Keratinocyte (primary cell): ENCODE data around the gene ATP8B1. TPM values are rescaled to one million over a fixed set of nuclear protein-coding genes. Genes with fewer than 3 reads are reported as not detected.

Experiments used
- DNase-seq: peaks from one replicate; pipeline ENCODE4 v3.0.0-alpha.2; 2011; ENCODE audit warnings: low read depth, missing footprints, low spot score
- FAIRE-seq: peaks from 2 replicates; lab custom pipeline; 2011; peaks lifted over from hg19 to GRCh38; lab: Jason Lieb, UNC
- H2AFZ ChIP-seq: 2 replicates; pipeline ENCODE4 v1.6.0; 2012; ENCODE audit warnings: low read length, control low read depth, inconsistent platforms; ENCODE audit not compliant: control insufficient read depth
- H3K27ac ChIP-seq: 2 replicates; pipeline ENCODE4 v1.5.1; 2011; ENCODE audit warnings: low read length; ENCODE audit not compliant: control insufficient read depth, insufficient read depth
- H3K27me3 ChIP-seq: 3 replicates; pipeline ENCODE4 v1.6.0; 2011; ENCODE audit warnings: low read length; ENCODE audit not compliant: control insufficient read depth, insufficient read depth; ENCODE audit errors: extremely low read depth
- H3K36me3 ChIP-seq, 2 experiments: 2 replicates in 1 of 2; 3 replicates in 1 of 2; pipeline ENCODE4 v1.5.1; 2011; ENCODE audit warnings: low read length in 2 of 2, mild to moderate bottlenecking in 1 of 2; ENCODE audit not compliant: control insufficient read depth in 2 of 2, insufficient read depth in 2 of 2; ENCODE audit errors: extremely low read depth in 1 of 2
- H3K4me1 ChIP-seq: 3 replicates; pipeline ENCODE4 v1.5.1; 2011; ENCODE audit warnings: low read length; ENCODE audit not compliant: control insufficient read depth, insufficient read depth; ENCODE audit errors: extremely low read depth
- H3K4me2 ChIP-seq: 3 replicates; pipeline ENCODE4 v1.6.0; 2011; ENCODE audit warnings: low read depth, low read length; ENCODE audit not compliant: control insufficient read depth, insufficient read depth; ENCODE audit errors: extremely low read depth
- H3K4me3 ChIP-seq, 3 experiments: fragments of 200-600 bp in 1 of 3; sonication (generic) in 1 of 3; 2 replicates in 2 of 3; 3 replicates in 1 of 3; pipeline ENCODE4 v1.5.1; 2011 to 2016; ENCODE audit warnings: low read length in 3 of 3, mild to moderate bottlenecking in 3 of 3, control low read depth in 2 of 3, inconsistent platforms in 1 of 3, low read depth in 1 of 3, mixed read lengths in 1 of 3, mixed run types in 1 of 3, moderate library complexity in 1 of 3; ENCODE audit not compliant: control insufficient read depth in 2 of 3, insufficient read depth in 2 of 3; ENCODE audit errors: extremely low read depth in 1 of 3
- H3K79me2 ChIP-seq: 2 replicates; pipeline ENCODE4 v1.6.0; 2012; ENCODE audit warnings: low read length; ENCODE audit not compliant: control insufficient read depth, insufficient read depth
- H3K9ac ChIP-seq: 3 replicates; pipeline ENCODE4 v1.6.0; 2011; ENCODE audit warnings: low read length; ENCODE audit not compliant: control insufficient read depth, insufficient read depth; ENCODE audit errors: extremely low read depth
- H3K9me1 ChIP-seq: 3 replicates; pipeline ENCODE4 v1.6.0; 2011; ENCODE audit warnings: low read length; ENCODE audit not compliant: control insufficient read depth, insufficient read depth; ENCODE audit errors: extremely low read depth
- H3K9me3 ChIP-seq: 2 replicates; pipeline ENCODE4 v1.5.1; 2012; ENCODE audit warnings: low read depth, low read length; ENCODE audit not compliant: control insufficient read depth
- H4K20me1 ChIP-seq: 3 replicates; pipeline ENCODE4 v1.6.0; 2011; ENCODE audit warnings: low read length; ENCODE audit not compliant: control insufficient read depth, insufficient read depth; ENCODE audit errors: extremely low read depth
- EZH2 ChIP-seq: IDR thresholded peaks from one replicate; pipeline ENCODE4 v1.6.1; 2012; ENCODE audit warnings: inconsistent platforms, mild to moderate bottlenecking, low read length, moderate library complexity
- dilution Hi-C: fragments of 300-500 bp; cut with MboI; formaldehyde crosslinking; loops from one replicate; pipeline ENCODE4 v1.7.0; 2020; ENCODE audit warnings: low sequenced_read_pairs; ENCODE audit not compliant: extremely low pct_ligation_motif_present
- polyA plus RNA-seq, 5 experiments: library from polyadenylated mRNA; depleted of rRNA in 3 of 5; stranded (reverse) in 3 of 5; stranded (forward) in 1 of 5; unstranded in 1 of 5; fragments of >200 nt; gene quantifications; 1 replicate in 1 of 5; 2 replicates in 3 of 5; 3 replicates in 1 of 5; pipeline versions ENCODE4 v1.2.1 to v1.2.3, GENCODE V29; 2011 to 2012; ENCODE audit warnings: missing spikeins in 2 of 5, low read depth in 1 of 5, low replicate concordance in 1 of 5
- TF ChIP-seq, protein P1 (sequence below), 3 experiments: IDR thresholded peaks in 1 of 3; conservative IDR thresholded peaks in 1 of 3; optimal IDR thresholded peaks in 1 of 3; 2 replicates in 2 of 3; 3 replicates in 1 of 3; pipeline versions ENCODE3 to v1.5.1; 2011; ENCODE audit warnings: low read length in 3 of 3, mild to moderate bottlenecking in 3 of 3, moderate library complexity in 2 of 3, control low read depth in 1 of 3, inconsistent platforms in 1 of 3; ENCODE audit not compliant: insufficient read depth in 2 of 3; ENCODE audit errors: extremely low read depth in 1 of 3

The ATP8B1 gene
- polyA plus RNA-seq, 1 donor (not counting 4 experiments of a cell fraction or from before 2014, with no cell fraction given): 20.4 TPM

- DNase-seq (no peak), FAIRE-seq (no peak)
- no peaks in the 10 kb centered on the region for H4K20me1 ChIP-seq
- no peaks in the 10 kb centered on the region for H3K27me3 ChIP-seq
- no peaks in the 10 kb centered on the region for H3K79me2 ChIP-seq
- TF ChIP-seq EZH2: no peak
- TF ChIP-seq, protein P1, sequence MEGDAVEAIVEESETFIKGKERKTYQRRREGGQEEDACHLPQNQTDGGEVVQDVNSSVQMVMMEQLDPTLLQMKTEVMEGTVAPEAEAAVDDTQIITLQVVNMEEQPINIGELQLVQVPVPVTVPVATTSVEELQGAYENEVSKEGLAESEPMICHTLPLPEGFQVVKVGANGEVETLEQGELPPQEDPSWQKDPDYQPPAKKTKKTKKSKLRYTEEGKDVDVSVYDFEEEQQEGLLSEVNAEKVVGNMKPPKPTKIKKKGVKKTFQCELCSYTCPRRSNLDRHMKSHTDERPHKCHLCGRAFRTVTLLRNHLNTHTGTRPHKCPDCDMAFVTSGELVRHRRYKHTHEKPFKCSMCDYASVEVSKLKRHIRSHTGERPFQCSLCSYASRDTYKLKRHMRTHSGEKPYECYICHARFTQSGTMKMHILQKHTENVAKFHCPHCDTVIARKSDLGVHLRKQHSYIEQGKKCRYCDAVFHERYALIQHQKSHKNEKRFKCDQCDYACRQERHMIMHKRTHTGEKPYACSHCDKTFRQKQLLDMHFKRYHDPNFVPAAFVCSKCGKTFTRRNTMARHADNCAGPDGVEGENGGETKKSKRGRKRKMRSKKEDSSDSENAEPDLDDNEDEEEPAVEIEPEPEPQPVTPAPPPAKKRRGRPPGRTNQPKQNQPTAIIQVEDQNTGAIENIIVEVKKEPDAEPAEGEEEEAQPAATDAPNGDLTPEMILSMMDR (optimal IDR thresholded peaks at IDR 0.05 in 1 of 3, IDR thresholded peaks at IDR 0.05 in 1 of 3, conservative IDR thresholded peaks at IDR 0.05 in 1 of 3; ENCODE audit: extremely low read depth in 1 of 3, insufficient read depth in 2 of 3, low read length in 3 of 3): no peak
- H3K4me2 ChIP-seq: no peak overlapping the region
- no peak overlapping the region for H3K27ac ChIP-seq
- no peaks in the 10 kb centered on the region for H3K36me3 ChIP-seq
- no peak overlapping the region for H3K4me3 ChIP-seq
- H2AFZ ChIP-seq: no peak overlapping the region
- no peaks in the 10 kb centered on the region for H3K9me3 ChIP-seq
- no peak overlapping the region for H3K9ac ChIP-seq
- H3K4me1 ChIP-seq: peaks cover 39% of the 10 kb centered on the region
- dilution Hi-C loops: no loop called here
- H3K9me1 ChIP-seq: no peaks in the 10 kb centered on the region
Observed at GRCh38 chr18:57811477-57812125, 8.5 kb upstream of the ATP8B1 start.

DNA sequence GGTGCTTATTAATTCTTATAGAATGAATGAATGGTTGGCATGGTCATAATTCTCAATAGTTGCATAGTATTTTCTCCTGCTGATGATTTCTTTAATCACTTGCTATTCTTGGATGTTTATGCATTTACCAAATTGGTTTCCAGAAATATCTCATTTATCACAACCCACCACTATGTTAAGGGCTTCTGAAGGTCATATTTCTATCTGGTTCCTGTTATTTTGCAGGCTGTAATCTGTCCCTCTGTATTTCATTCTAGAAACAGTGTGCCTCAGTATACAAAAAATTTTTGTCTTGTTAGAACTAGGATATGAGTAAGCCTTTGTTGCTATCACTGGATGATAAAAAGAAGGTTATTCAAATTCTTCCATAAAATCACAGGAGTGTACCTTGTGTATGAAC, 6.1 kb upstream of the ATP8B1 start:
- no peak for DNase-seq
- TF ChIP-seq EZH2: no peak
- TF ChIP-seq, protein P1 (optimal IDR thresholded peaks at IDR 0.05 in 1 of 3, IDR thresholded peaks at IDR 0.05 in 1 of 3, conservative IDR thresholded peaks at IDR 0.05 in 1 of 3; ENCODE audit: extremely low read depth in 1 of 3, insufficient read depth in 2 of 3, low read length in 3 of 3): no peak
- FAIRE-seq: no peak
- no peaks in the 10 kb centered on the region for H3K9me1 ChIP-seq
- H2AFZ ChIP-seq: no peak overlapping the region
- no peaks in the 10 kb centered on the region for H3K27me3 ChIP-seq
- H3K4me2 ChIP-seq: peak overlapping the region; percentile 20
- no peaks in the 10 kb centered on the region for H4K20me1 ChIP-seq
- H3K79me2 ChIP-seq: no peaks in the 10 kb centered on the region
- no peaks in the 10 kb centered on the region for H3K9me3 ChIP-seq
- H3K36me3 ChIP-seq: no peaks in the 10 kb centered on the region
- no peak overlapping the region for H3K4me3 ChIP-seq
- H3K4me1 ChIP-seq: peaks cover 33% of the 10 kb centered on the region
- no peak overlapping the region for H3K27ac ChIP-seq
- dilution Hi-C loops: no loop called here
- H3K9ac ChIP-seq: no peak overlapping the region
